IPS DF 4.7 (cell line): Measurements from ENCODE around the gene AGPAT2.

ENCODE experiments used
- DNase-seq: peaks from one replicate; pipeline ENCODE4 v3.0.0-alpha.2; 2013; ENCODE audit warnings: low spot score; ENCODE audit errors: extremely low read depth

AGPAT2 gene

DNA sequence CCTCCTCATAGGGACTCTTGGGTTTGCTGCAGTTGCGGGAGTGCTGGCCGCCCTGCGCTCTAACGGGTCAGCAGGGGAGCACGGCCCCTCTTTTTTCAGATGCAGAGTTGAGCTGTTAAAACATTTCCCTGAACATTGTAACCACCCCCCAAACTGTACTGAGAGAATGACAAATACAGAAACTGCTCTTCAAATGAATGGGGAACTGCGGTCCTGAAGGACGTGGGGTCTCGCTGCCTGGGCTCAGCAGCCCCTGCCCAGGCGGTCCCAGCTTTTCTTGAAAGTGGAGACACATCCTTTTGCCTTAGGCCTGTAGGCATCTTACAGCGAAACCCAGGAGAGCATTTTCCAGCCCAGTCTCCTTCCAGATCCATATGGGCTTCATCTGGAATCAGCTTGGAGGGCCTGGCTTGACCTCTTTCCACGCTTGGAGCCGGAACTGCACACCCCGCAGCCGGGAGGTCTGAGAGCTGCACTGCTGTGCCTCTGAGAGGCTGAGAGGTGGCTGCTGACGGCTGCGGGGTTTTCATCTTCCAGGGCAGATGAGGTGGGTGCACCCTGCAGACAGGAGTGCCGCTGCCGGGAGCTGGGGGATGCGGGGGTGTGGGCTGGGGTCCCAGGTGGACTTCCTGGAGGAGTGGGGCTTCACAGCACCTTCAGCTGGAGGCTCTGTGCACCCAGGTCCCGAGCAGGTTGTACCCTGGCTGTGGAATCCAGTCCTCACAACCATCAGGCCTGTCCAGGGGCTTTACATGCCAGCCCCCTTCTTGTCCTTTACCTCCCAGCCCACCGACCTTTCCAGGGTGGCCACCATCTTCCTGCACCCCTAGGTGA is 1.2 kb upstream of the AGPAT2 start:
- DNase-seq, result no peak

DNA sequence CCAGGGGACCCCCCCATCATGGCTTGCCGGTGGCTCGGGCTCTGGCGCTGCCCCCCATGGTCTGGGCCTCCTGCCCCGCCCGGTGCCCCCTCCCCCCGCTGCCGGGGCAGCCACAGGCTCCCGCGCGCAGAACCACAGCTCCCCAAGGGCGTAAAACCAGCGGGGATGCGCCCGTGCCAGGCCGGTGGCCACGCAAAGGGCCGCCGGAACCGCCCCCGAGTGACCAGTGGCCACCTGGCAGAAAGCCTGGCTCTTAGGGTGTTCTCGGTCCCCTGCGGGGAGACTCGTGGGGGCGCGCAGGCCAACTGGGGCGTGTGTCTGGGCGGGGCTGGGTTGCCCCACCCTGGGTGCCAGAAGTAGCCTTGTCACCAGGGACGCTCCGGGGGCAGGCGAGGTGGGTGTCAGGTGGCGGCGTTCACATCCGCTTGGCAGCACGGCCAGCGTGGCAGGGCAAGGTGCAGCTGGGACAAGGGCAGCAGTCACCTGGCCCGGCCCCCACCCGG is 515 bp upstream of the AGPAT2 start:
- no peak for DNase-seq

DNA sequence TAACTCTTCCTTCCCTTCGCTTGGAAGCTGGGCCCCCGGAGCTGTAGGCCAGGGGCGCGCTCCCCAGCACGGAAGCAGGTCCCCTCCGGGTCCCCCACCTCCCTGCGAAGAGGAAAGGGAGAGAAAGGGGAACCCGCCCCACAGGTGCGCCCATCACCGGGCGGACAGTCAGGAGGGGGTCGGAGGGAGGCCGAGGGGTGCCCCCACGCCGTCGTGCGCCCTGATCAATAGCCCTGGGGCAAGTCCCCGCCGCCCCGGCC is 793 bp downstream of the AGPAT2 start:
- no peak for DNase-seq

DNA sequence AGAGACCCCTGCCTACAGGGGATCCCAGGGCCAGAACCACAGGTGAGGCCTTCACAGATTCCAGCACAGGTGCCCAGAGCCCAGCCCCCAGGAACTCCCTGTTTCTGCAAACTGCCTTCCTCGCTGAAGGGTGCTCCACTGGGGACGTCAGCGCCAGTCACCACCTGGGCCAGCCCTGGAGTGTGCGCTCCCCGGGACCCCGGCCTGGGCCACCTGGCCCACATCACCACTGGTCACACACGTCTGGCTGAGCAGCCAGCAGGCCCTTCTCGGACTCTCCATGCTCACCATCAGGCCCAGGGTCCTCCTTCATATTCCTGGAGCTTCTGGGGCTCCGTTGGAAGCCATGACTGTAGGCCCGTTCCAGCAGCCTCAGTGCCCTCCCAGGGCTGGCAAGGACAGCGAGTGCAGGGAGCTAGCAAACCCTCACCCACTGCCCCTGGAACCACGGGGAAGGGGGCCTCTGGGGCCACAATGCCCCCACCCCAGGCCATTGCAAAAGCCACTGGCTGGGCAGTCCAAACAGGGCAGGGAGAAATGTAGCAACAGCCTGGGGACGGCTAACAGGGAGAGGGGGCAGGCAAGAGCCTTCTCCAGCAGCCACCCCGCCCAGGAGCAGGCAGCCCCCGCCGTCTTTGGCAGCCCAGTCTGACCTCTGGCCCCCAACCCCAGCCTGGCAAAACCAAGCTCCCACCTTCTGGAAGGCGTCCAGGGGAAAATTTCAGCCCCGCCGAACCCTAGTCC is 1.3 kb downstream of the AGPAT2 start:
- no peak for DNase-seq

DNA sequence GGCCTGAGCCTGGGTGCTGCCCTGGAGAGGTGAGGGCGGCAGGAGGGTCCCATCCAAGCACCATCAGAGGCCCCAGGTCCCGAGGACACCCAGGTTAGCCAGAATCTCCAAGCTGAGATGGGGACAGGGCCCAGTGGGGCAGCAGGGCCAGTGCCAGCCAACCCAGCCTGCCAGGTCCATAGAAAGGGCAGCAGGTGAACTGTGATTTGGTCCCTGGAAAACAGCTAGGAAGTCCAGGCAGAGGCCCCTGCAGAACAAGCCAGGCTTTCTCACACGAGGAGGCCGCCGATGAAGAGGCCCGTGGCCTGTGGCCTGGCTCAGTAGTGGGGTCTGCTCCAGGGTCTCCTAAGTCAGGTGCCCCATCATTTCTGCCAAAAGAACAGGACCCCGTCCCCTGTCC is 2.0 kb downstream of the AGPAT2 start:
- no peak for DNase-seq

DNA sequence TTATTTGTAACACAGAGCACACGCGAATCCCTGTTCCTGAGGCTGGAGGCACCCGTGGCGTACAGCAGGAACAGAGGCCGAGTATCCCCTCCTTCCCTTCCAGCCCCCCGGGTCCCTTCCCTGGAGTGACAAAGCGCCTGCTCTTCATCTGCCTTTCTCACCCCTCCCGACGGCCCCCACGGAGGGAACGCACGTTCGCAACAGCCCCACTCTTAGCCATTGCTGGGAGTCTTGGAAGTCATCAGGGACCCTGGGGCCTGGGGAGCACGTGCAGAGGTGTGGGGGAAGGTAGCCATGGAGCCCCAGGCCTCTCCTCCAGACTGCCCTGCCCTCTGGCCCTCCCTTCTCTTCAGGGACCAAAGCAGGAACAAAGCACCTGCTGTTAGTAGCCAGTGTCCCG is 2.5 kb downstream of the AGPAT2 start:
- no peak for DNase-seq

DNA sequence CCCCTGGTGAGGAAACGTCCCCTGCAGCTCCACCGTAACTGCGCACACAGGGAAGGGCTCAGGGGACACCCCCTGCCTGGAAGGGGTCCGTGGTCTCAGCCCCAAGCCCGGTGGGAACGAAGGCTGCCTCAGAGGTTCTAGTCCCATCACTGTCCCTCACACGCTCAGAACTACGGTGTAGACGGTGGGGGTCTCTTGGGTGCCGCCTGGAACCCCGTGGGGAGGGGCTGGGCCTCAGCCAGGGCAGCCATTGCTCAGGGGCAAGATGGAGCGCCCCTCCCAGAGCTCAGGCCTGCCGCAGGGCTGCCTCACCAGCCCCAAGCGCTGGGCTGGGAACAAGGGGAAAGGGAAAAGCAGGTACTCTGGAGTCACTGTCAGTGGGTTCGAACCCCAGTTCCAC is 2.9 kb downstream of the AGPAT2 start:
- no peak for DNase-seq

DNA sequence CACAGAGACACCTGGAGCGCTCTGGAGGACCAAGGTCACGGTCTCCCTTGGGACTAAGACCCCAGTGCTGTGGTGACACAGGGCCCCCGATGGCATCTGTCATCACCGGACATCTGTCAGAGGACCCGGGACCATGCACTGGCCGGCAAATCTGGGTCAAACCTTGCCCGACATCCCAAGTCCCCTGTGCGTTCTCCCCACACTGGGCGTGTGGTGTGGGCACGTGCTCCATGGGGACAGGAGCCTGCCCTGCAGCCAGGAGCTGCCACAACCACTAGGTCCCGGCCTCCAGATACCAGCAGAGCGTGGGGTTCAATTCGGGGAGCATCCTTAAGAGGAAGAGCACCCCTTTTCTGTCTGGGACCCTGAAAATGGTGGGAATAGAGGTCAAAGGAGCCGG is 3.5 kb downstream of the AGPAT2 start:
- DNase-seq, result no peak

DNA sequence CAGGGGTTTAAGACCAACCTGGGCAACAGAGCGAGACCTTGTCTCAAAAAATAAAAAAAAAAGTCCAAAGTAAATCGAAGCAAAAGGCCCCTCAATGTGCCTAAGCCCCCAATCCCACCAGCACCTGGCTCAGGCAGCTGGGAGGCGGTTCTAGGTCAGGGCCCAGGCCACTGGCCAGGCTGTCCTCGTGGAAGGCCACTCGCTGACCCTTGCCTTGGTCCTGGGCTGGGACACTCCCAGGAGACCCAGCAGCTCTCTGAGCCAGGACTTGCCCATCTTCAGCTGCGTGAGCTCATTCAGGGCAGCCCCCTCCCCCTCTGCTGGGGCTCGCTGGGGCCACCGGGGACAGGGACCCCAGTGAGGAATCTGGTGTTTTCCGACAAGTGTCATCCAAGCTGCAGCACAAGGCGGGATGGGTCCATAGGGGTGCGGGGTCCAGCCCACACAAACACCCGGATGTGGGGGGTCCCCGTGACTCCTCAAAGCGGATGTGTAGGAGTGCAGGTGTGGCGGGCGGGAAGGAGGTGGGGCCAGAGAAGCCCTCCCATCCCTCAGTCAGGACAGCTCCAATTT is 4.0 kb downstream of the AGPAT2 start:
- no peak for DNase-seq

DNA sequence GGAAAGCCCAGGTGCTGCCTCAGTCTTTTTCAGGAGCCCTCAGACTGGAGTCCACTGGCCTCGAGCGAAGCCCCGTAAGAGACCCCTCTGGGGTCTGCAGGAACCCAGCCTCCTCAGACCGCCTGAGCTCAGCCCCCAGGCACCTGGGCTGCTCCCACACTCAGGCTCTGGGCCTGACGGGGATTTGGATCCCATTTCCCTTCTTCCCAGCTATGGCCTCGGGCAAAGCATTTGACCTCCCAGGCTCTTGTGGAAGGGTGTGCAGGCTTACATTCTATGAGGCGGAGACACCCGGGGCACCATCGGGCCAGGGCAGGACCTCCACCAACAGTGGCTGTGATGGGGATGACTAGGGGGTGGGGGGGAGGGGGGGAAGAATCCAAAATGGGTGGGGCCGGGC is 4.5 kb downstream of the AGPAT2 start:
- no peak for DNase-seq

DNA sequence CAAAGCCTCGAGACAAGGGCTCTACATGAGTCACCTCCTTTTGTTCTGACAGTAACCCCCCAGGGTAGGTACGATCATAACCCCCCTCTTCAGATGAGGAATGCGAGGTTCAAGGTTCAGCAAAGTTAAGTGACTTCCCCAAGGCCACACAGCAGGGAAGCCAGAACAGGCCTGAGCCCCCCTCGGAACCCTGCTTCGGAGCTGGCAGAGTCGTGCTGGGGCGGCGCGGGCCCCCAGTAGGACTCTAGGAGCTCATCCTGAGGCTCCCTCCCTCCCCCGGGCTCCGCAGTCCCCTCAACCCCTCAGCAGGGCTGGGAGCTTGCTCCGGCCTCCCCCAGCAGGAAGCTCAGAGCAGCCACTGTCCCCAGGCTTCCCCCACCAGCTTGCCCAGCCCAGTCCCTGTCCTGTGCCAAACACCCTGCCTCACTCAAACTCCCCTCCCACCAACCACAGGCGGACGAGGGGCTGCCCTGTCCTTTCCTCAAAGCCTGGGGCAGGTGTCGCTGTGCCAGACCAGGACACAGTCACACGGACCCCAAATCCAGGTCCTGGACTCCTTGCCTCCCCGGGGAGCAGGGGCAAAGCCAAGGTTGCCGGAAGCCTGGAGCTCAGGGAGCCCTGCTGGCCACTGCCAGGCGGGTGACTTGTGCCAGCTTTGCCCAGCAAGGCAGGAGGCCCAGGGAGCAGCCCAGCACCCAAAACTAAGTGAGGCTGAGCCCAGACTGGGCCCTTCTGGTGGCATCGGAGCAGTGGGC is 5.1 kb downstream of the AGPAT2 start:
- DNase-seq, result no peak

DNA sequence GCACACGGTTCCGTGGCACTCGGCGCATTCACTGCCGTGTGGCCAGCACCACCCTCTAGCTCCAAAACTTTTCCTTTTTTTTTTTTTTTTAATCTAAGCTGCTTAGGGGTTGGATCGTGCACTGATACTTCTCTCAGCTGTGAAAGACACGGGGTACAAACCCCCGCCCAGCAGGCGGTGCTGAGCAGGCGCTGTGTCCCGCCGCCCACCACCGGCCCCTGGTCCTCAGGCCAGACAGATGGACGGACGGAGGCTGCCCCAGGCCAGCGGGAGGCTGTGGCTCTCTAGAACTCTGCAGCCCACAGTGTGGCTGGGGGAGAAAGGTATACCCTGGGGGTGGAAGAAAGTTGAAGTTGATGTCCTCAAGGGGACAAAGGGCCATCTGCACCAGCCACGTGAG is 6.2 kb downstream of the AGPAT2 start:
- DNase-seq, result no peak

DNA sequence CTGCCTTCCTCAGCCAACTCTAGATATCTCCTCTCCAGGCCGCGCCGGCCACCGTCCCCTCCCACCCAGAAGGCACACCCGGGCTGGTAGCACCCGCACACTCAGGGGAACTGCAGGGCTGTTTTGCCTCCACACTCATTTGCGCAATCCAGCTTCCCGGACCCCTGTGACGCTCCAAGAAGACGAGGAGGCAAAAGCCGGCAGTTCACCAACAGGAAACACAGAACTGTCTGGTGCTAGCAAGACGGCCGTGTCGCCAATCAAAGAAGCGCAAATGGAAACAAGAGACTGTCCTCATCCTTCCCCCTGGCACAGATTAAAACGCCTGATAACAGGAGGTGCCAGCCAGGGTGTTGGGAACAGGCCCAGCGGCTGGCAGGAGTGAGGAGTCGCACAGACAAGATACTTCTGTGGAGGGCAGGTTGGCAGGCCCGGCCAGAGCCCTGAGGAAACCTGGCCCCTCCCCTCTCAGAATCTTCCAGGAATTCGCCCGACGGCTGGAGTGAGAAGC is 7.8 kb downstream of the AGPAT2 start:
- no peak for DNase-seq

DNA sequence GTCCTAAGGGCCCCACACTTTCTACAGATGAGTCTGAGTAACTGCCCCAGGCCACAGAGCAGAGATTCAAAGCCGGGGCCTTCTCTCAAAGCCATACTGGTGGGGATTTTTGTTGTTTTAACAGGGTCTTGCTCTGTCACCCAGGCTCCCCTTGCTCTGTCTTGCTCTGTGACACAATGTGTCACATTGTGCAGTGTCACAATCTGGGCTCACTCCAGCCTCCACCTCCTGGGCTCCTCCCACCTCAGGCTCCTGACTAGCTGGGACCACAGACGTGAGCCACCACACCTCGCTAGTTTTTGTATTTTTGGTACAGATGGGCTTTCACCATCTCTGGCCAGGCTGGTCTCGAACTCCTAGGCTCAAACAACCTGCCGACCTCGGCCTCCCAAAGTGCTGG is 8.6 kb downstream of the AGPAT2 start:
- DNase-seq, result no peak

DNA sequence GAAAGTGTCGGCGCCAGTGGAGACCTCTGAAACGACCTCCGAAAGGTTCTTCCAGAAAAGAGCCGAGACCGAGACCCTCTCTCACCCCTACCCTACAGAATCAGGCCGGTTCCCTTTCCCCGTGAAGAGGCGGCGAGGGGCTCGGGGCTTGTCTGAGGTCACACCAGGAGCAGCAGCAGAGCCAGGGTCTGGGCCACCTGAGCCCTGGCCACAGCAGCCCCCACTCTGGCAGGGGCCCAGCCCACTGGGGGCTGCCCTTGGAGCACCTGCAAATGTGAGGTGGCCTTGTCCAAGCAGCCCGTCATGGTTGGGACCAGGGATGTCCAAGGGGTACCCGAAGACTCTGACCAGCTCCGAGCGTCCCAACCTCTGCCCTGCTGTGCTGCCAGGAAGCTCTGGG is 9.2 kb downstream of the AGPAT2 start:
- DNase-seq, result no peak

DNA sequence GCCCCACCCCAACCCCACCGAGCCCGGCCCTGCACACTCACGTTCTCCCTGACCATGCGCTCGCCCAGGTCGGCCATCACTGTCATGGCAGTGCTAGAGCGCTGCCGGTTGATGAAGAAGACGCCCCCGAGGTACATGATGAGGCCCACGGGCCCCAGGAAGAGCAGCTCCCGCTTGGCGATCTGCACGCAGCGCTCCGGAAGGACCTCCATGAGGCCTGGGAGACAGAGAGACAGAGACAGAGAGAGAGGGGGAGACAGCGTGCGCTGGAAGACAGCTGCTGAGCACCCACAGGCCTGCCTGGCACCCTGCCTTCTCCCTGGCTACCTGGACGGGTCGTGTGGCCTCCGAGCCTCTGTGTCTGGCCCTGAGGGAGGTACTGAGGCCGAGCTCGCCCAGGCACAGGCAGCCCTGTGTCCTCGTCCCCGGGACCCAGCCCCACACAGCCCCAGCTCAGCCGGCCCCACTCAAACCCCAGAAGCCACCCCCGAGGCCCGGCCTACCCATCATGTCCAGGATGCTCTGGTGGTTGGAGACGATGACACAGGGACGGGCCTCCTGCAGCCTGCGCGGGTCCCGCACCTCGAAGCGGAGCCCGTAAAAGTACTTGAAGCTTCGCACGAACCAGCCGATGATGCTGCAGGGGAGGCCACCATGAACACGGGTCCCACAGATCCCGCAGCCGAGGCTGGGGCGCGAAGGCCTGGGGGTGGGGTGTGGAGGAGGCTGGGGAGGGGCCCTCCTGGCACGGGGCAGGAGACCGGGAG is 10.2 kb downstream of the AGPAT2 start:
- no peak for DNase-seq

DNA sequence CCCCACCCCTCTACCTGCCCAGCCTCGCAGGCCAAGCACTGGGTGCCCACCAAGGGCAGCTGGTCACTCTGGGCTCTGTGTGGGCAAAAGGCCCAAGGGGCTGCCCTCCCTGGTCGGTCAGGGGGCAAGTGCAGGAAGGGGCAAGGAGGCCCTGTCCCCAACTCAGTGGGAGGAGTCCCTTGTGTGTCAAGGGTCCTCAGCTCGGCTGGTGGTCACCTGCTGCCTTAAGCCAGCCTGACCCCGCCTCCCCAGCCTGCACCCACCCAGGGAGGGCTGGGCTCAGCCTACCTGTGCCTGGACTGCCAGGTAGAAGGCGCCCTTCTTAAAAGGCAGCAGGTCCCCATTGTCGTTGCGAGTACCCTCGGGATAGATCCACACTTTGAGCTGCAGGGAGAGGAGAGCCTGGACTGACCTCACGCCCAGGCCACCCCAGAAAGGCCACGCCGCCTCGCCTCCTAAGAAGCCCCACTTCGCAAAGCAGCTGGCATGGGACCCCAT is 10.9 kb downstream of the AGPAT2 start:
- no peak for DNase-seq

DNA sequence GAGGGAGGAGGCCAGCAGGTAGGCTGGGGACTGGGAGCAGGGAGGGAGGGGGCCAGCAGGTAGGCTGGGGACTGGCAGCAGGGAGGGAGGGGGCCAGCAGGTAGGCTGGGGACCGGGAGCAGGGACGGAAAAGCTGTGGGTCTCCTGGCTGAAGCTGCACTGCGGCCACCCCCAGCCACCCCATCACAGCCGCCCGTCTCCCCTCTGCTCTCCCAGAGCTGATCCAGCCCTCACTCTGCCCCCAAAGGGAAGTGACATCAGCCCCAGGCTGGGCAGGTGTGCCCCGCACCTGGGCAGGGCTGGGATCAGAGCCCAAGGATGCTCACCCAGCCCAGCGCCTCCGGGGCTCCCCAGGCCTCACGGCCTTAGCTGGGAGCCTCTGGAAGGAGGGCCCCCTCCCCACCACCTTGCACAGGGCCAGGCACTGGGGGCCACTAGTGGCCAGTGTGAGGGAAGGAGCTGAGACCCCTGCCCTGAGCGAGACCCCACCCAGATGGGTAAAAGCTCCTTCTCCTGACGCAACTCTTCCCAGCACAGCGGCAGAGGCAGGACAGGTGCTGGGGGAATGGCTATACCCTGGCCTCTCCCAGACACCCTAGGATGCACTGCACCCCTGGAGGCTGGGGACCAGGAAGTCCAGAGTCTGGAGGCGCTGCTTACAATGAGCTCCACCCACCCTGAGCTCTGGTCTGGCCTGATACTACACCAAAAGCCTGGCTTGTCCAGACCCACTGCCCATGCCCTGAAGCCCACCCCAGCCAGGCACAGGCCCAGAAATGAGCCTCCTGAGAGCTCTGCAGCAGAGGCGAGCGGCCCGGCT is 11.6 kb downstream of the AGPAT2 start:
- no peak for DNase-seq

DNA sequence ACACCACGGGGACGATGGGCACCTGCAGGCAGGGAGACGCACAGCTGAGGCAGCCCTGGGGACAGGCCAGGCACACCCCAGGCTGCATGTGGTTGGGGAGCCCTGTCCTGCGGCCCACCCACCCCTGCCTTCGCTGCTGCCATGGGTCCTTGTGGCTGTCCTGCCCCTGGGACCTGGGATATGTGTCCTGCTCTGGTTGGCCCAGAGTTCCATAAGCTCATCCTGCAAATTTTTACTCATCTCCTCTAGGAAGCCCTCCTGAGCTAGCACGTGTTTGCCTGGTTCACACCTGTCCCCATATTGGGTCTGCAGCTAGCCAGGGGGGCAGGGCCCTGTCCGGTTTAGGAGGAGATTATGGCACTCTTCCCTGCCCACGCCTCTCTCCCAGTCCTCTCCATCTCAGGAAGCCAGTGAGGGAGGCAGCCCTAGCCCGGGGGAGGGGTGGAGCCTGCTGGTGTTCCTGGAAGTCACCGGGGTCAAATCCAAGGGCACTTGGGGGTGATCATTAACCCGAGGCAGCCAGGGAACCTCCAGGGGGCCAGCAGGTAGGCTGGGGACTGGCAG is 12.4 kb downstream of the AGPAT2 start:
- DNase-seq, result no peak
